Mesendoderm (in vitro differentiated cells): ENCODE measurements around the gene ST6GALNAC2.

Experiments used
- DNase-seq: peaks from one replicate; pipeline ENCODE4 v3.0.0; 2013
- H2AK5ac ChIP-seq: 2 replicates; pipeline ENCODE4 v1.6.1; 2013; ENCODE audit warnings: low read length, inconsistent platforms
- H2BK120ac ChIP-seq: 2 replicates; pipeline ENCODE4 v1.6.1; 2013; ENCODE audit warnings: low read depth, mild to moderate bottlenecking, low read length, moderate library complexity, mixed read lengths
- H2BK15ac ChIP-seq: replicated peaks from 2 replicates; pipeline ENCODE4 v1.6.1; 2013; ENCODE audit warnings: low read depth, mild to moderate bottlenecking, moderate library complexity
- H2BK5ac ChIP-seq: 2 replicates; pipeline ENCODE4 v1.6.1; 2013; ENCODE audit warnings: low read length, inconsistent platforms
- H3K18ac ChIP-seq: 2 replicates; pipeline ENCODE4 v1.6.1; 2013; ENCODE audit warnings: mild to moderate bottlenecking, low read length, mixed read lengths
- H3K23ac ChIP-seq: one replicate; pipeline ENCODE4 v1.6.1; 2013; ENCODE audit warnings: low read length
- H3K27ac ChIP-seq: 2 replicates; pipeline ENCODE4 v1.5.1; 2013; ENCODE audit warnings: low read depth, mild to moderate bottlenecking, inconsistent platforms, low read length, moderate library complexity
- H3K27me3 ChIP-seq: 2 replicates; pipeline ENCODE4 v1.6.1; 2013; ENCODE audit warnings: low read length, control low read depth, mild to moderate bottlenecking, inconsistent platforms; ENCODE audit not compliant: insufficient read depth, poor library complexity
- H3K36me3 ChIP-seq: 2 replicates; pipeline ENCODE4 v1.6.1; 2013; ENCODE audit warnings: low read length, inconsistent platforms; ENCODE audit not compliant: control insufficient read depth, insufficient read depth
- H3K4ac ChIP-seq: one replicate; pipeline ENCODE4 v1.6.1; 2013; ENCODE audit warnings: low read depth, mild to moderate bottlenecking, low read length, moderate library complexity
- H3K4me1 ChIP-seq: 2 replicates; pipeline ENCODE4 v1.6.1; 2013; ENCODE audit warnings: low read depth, low read length, inconsistent platforms; ENCODE audit not compliant: control insufficient read depth
- H3K4me2 ChIP-seq: 2 replicates; pipeline ENCODE4 v1.6.1; 2013; ENCODE audit warnings: low read length
- H3K4me3 ChIP-seq: 2 replicates; pipeline ENCODE4 v1.5.1; 2013; ENCODE audit warnings: mild to moderate bottlenecking, low read length
- H3K56ac ChIP-seq: one replicate; pipeline ENCODE4 v1.6.1; 2013; ENCODE audit warnings: low read length
- H3K79me1 ChIP-seq: 2 replicates; pipeline ENCODE4 v1.6.1; 2013; ENCODE audit warnings: low read length, inconsistent platforms
- H3K79me2 ChIP-seq: 2 replicates; pipeline ENCODE4 v1.6.1; 2013; ENCODE audit warnings: mild to moderate bottlenecking, low read length; ENCODE audit not compliant: control insufficient read depth, insufficient read depth
- H3K9ac ChIP-seq: 2 replicates; pipeline ENCODE4 v1.6.1; 2013; ENCODE audit warnings: low read length, inconsistent platforms
- H4K5ac ChIP-seq: one replicate; pipeline ENCODE4 v1.6.1; 2013; ENCODE audit warnings: low read length
- H4K8ac ChIP-seq: one replicate; pipeline ENCODE4 v1.6.1; 2013; ENCODE audit warnings: low read depth, mild to moderate bottlenecking, control low read depth, low read length, moderate library complexity
- WGBS: extraction: QIAGEN DNeasy Blood & Tissue Kit; methylation state at CpG from one replicate; pipeline ENCODE4 v1.1.7; 2013; ENCODE audit warnings: low lambda C conversion rate, missing lambda C conversion rate; ENCODE audit not compliant: insufficient coverage; ENCODE audit errors: extremely low coverage; 5-methylcytosine and 5-hydroxymethylcytosine counted together

ST6GALNAC2 gene

GRCh38 chr17:76538281-76538931 lies 47.3 kb downstream of the ST6GALNAC2 start:
- H3K23ac ChIP-seq = peak overlapping the region; percentile 30
- H3K4me3 ChIP-seq = peak overlapping the region; percentile 29
- DNase-seq = peak; percentile 40
- H3K9ac ChIP-seq = peak overlapping the region; percentile 56
- H2AK5ac ChIP-seq = no peak overlapping the region
- H3K27me3 ChIP-seq = peaks cover 1% of the 10 kb centered on the region
- H3K4me1 ChIP-seq = peaks cover 10% of the 10 kb centered on the region
- no peak overlapping the region for H2BK15ac ChIP-seq
- no peak overlapping the region for H2BK5ac ChIP-seq
- no peaks in the 10 kb centered on the region for H3K79me1 ChIP-seq
- WGBS = no CpG with 5 or more reads among the region's 37 CpGs
- no peak overlapping the region for H3K27ac ChIP-seq
- no peaks in the 10 kb centered on the region for H3K36me3 ChIP-seq
- no peak overlapping the region for H4K8ac ChIP-seq
- H2BK120ac ChIP-seq = no peak overlapping the region
- H3K4me2 ChIP-seq = peak overlapping the region; percentile 37
- H3K4ac ChIP-seq = peak overlapping the region; percentile 10
- H3K79me2 ChIP-seq = no peaks in the 10 kb centered on the region
- H3K18ac ChIP-seq = peak overlapping the region; percentile 75
- H3K56ac ChIP-seq = peak overlapping the region; percentile 87
- H4K5ac ChIP-seq = no peak overlapping the region

DNA sequence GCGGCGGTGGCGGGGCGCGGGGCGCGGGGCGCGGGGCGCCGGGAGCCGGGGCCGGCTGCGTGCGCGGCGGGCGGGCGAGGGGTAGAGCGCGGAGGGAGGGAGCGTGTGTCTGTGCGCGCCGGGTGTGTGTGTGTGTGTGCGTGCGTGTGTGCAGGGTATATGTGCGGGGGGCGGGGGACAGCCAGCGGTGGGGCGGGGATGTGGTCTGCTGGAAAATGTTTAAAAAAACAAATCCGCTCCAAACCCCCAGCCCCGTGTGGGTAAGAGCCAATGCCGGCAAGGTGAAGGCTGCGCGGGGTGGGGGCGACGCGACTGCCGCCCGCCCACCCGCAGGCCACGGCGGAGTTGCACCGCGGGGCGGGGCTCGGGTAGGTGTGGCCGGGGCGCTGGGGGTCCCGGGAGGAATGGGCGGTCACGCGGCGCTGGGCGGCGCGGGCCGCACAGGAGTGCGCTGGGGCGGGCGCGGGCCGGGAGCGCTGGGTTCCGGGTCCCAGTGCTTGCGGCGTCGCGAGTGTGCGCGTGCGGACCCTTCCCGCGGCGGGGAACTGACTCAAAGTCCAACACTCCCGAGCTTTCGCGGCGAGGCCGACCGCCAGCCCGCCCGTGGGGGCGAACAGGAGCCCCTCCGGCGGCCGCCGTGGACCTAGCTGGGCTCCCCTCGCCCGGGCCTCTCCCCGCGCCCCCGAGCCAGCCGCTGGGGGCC lies 47.9 kb downstream of the ST6GALNAC2 start, which contains the start of gene CYGB:
Gene CYGB (minus strand): TSS at position 132 of the 703 bp plus-strand sequence. CDS start 167 bp downstream, outside the sequence.
- no CpG with 5 or more reads among the region's 95 CpGs for WGBS
- no peak within 1 kb of the TSS for H4K5ac ChIP-seq
- peak; percentile 30 for DNase-seq

DNA sequence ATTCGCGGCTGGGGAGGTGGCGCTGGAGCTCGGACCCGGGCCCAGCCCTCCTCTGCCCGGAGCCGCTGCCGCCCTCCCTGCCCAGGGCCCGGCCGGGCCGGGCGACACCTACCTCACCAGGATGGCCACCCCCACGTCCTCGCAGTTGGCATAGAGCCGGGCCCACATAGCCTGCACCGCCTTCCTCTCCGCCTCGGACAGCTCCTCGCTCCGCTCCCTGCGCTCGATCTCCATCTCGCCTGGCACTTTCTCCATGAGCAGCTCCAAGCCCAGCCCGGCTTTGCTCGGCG lies 48.4 kb downstream of the ST6GALNAC2 start:
- peak; percentile 45 for DNase-seq
- H3K27ac ChIP-seq = no peak overlapping the region
- peak overlapping the region; percentile 45 for H3K4me2 ChIP-seq
- no peak overlapping the region for H2BK5ac ChIP-seq
- no CpG with 5 or more reads among the region's 26 CpGs for WGBS
- H3K27me3 ChIP-seq = peaks cover 1% of the 10 kb centered on the region
- H3K23ac ChIP-seq = no peak overlapping the region
- H2AK5ac ChIP-seq = no peak overlapping the region
- H3K4ac ChIP-seq = no peak overlapping the region
- H4K5ac ChIP-seq = no peak overlapping the region
- no peak overlapping the region for H4K8ac ChIP-seq
- H3K56ac ChIP-seq = peak overlapping the region; percentile 87
- peak overlapping the region; percentile 64 for H3K9ac ChIP-seq
- peak overlapping the region; percentile 44 for H3K18ac ChIP-seq
- H3K79me1 ChIP-seq = no peaks in the 10 kb centered on the region
- H2BK15ac ChIP-seq = no peak overlapping the region
- H3K79me2 ChIP-seq = no peaks in the 10 kb centered on the region
- no peak overlapping the region for H2BK120ac ChIP-seq
- no peaks in the 10 kb centered on the region for H3K36me3 ChIP-seq
- peaks cover 5% of the 10 kb centered on the region for H3K4me1 ChIP-seq
- H3K4me3 ChIP-seq = peak overlapping the region; percentile 9

More for the DNA sequence above, 47.9 kb downstream of the ST6GALNAC2 start, which contains the start of gene CYGB:
- Histone ChIP-seq H3K4me3 (peak within 1 kb of the TSS; percentile 40), H3K27ac (no peak within 1 kb of the TSS), H3K79me2 (no peaks in the 10 kb centered on the region), H3K79me1 (no peaks in the 10 kb centered on the region), H3K4me1 (peaks cover 5% of the 10 kb centered on the region), H3K36me3 (no peaks in the 10 kb centered on the region), H3K23ac (peak within 1 kb of the TSS; percentile 30), H3K4me2 (peak within 1 kb of the TSS; percentile 45), H3K4ac (peak within 1 kb of the TSS; percentile 10), H2AK5ac (no peak within 1 kb of the TSS), H3K18ac (peak within 1 kb of the TSS; percentile 75), H4K8ac (no peak within 1 kb of the TSS), H2BK5ac (no peak within 1 kb of the TSS), H3K9ac (peak within 1 kb of the TSS; percentile 64), H2BK15ac (no peak within 1 kb of the TSS), H2BK120ac (no peak within 1 kb of the TSS), H3K56ac (peak within 1 kb of the TSS; percentile 87), H3K27me3 (peaks cover 1% of the 10 kb centered on the region)

GRCh38 chr17:76536511-76537287 lies 49.0 kb downstream of the ST6GALNAC2 start:
- Histone ChIP-seq H3K9ac (peak overlapping the region; percentile 64), H3K27ac (no peak overlapping the region), H2BK5ac (no peak overlapping the region), H3K56ac (peak overlapping the region; percentile 87), H3K27me3 (peaks cover 1% of the 10 kb centered on the region), H3K4ac (no peak overlapping the region), H3K18ac (peak overlapping the region; percentile 44), H3K79me2 (no peaks in the 10 kb centered on the region), H2AK5ac (no peak overlapping the region), H3K23ac (no peak overlapping the region), H3K4me3 (no peak overlapping the region), H3K4me1 (peaks cover 5% of the 10 kb centered on the region), H2BK120ac (no peak overlapping the region), H4K8ac (no peak overlapping the region), H3K36me3 (no peaks in the 10 kb centered on the region), H2BK15ac (no peak overlapping the region), H3K79me1 (no peaks in the 10 kb centered on the region), H4K5ac (no peak overlapping the region), H3K4me2 (peak overlapping the region; percentile 45)
- WGBS = no CpG with 5 or more reads among the region's 25 CpGs
- no peak for DNase-seq

GRCh38 chr17:76535788-76536510 lies 49.7 kb downstream of the ST6GALNAC2 start:
- peak overlapping the region; percentile 49 for H2AK5ac ChIP-seq
- no CpG with 5 or more reads among the region's 19 CpGs for WGBS
- H3K27ac ChIP-seq = no peak overlapping the region
- H3K4me1 ChIP-seq = peaks cover 5% of the 10 kb centered on the region
- no peak overlapping the region for H3K4ac ChIP-seq
- no peaks in the 10 kb centered on the region for H3K36me3 ChIP-seq
- no peak overlapping the region for H3K4me2 ChIP-seq
- no peaks in the 10 kb centered on the region for H3K79me1 ChIP-seq
- no peak overlapping the region for H4K5ac ChIP-seq
- H3K79me2 ChIP-seq = no peaks in the 10 kb centered on the region
- peak overlapping the region; percentile 40 for H3K56ac ChIP-seq
- H4K8ac ChIP-seq = no peak overlapping the region
- H3K27me3 ChIP-seq = peaks cover 1% of the 10 kb centered on the region
- H3K9ac ChIP-seq = no peak overlapping the region
- H2BK120ac ChIP-seq = no peak overlapping the region
- H3K18ac ChIP-seq = no peak overlapping the region
- no peak overlapping the region for H3K23ac ChIP-seq
- H3K4me3 ChIP-seq = no peak overlapping the region
- no peak overlapping the region for H2BK15ac ChIP-seq
- no peak for DNase-seq
- no peak overlapping the region for H2BK5ac ChIP-seq
